Activated CD4-positive, alpha-beta T cell treated with anti-CD3 and anti-CD28 coated beads, Interleukin-2, amount 50 U/mL, for 24 hours (primary cell): ENCODE results near the gene PIK3CG.
A peak's percentile ranks its signal among the peaks of the same experiment; 100 is the strongest.
"Not testable (repeated sequence)": the region's sequence is repeated elsewhere in the genome, so short reads cannot be mapped to it uniquely, and the experiment has no call there.

Experiments used
- DNase-seq, 2 donors: peaks; one replicate each; pipeline ENCODE4 v3.0.0-alpha.2; 2020; ENCODE audit warnings: low read depth in 1 of 2, low spot score in 1 of 2

Gene PIK3CG

DNA sequence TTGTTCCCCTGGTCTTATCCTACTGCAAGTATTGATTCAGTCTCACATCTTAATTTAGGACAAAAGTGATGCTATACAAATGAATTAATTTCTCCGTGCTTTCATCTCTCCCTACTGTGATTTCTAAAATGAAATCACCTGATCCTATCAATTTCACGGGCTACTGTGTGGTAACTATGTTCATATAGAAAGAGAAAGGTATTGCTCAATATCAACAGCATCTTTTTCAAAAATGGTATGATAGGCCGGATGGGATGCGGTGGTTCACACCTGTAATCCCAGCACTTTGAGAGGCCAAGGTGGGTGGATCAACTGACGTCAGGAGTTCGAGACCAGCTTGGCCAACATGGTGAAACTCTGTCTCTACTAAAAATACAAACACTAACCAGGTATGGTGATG is 71.2 kb downstream of the PIK3CG start:
- DNase-seq, result no peak

DNA sequence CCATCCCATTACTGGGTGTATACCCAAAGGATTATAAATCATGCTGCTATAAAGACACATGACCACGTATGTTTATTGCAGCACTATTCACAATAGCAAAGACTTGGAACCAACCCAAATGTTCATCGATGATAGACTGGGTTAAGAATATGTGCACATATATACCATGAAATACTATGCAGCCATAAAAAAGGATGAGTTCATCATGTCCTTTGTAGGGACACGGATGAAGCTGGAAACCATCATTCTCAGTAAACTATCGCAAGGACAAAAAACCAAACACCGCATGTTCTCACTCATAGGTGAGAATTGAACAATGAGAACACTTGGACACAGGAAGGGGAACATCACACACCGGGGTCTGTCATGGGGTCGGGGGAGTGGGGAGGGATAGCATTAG is 73.0 kb downstream of the PIK3CG start:
- DNase-seq, result not testable (repeated sequence)

DNA sequence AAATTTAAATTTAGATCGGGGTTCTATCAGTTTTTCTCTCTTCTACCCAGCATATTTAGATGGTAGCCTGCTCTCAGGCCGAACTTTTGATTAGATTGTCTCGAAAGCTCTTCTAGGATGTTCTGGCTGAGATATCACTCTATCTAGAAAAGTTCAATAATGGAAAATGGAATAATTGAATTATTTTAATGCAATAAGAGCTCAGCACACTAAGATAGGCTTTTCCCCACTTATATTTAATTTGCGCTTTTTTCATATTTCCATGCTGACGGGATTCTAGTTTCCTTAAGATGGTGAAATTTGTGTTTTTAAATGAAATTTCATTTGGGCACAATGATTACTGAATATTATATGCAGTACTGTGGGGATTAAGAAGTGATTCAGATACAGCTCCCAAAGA is 73.7 kb downstream of the PIK3CG start:
- no peak for DNase-seq

DNA sequence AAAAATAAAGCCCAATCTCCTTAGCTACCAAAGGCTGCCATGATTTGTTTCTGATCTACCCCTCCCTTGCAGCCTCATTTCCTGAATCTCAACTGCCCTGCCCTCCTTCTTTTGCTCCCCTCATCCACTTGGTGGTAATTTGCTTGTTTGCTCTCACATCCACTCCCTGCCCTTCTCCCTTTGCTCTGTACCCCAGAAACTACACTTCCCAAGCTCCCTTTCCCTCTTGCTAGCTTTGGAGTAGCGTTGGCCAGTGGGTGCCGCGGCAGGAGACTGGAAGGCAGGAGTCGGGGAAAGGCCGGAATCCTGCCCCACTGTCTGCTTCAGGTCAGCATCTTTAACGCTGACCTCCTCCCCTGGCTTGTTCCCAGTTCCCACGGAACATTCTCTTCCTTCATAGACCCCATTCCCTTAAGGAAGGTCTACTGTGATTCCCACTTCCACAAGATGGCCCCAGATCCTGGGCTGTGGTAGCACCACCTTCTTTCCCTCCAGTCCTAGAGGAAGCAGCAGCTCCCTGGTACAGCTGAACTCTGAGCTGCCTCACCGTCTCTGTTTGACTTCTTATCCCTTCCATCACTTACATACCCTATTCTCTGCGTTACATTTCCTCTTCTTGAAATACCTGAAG is 79.1 kb downstream of the PIK3CG start:
- no peak for DNase-seq

DNA sequence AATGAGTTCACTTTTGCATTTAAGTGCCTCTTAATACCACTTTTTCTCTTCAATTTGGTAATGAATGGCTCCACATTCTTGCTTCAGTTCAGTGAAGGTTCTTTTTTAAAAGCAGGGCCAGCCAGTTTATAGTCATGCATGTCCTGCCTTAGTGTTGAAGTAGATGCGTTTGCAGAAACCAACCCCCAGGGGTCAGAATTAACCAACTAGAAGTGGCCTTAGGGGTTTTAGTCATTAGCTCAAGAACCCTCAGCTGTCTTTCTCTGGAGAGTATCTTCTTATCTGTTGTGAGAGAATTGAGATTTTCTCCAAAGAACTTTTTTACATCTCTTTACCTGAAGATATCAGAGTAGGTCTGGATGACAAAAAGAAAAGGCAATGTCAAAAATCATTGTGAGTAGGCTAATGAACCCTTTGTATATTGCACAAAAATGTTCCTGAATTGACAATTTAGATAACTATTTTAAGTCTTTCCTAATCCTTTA is 82.2 kb downstream of the PIK3CG start:
- peak in 1 of 2 donors; percentile 11 for DNase-seq

DNA sequence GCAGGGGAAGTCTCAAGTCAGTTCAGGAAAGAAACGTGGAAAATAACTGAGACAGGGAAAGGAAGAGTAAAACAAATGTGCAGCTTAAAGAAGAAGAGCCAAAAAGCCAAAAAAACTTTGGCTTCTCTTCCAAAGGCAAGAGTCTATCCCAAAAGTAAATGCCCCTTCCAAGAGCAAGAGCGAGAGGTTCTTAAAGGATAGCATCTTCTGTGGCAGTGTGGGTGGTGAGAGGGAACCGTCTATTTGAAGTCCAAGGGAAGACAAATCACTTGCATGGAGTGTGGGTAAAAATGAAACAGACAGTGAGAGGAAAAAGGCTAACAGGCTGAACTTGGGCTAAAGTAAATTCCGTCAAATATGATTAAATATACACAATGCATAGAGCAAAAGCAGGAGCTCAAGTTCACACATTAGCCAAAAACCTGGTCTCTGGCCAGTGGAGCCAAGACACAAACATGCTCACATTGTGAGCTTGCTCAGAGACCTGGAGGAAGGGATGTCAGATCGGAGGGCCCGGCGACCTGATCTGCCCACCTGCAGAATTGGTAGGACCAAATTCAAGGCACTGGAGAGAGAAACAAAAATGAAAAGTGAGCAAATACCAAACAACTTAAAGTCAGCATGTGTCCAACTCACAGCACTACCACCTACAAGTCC is 87.0 kb downstream of the PIK3CG start:
- DNase-seq, result no peak

DNA sequence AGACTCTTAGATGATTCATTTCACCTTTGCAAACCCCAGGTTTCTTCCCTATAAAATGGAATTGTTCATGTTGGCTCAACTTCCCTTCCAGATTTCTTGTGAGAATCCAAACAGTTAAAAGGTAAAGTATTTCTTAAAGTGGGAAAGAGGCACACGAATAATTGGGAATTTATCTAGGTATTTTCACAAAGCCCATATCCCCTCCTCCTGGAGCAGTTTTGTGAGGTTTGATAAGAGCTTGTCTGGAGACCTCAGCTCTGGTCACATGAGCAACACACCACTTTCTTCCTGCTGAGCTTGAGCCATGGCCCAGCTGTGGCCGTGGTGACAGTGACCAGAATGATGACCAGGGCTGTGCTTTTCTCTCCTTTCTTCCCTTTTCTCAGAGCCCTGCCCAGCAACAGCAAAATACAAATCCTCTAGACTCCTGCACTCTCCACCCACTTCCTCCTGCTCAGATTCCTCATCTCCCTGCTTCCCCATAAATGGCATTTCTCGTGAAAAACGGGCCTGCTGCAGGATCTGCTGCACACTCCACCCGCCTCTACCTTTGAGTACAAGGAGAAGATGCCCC is 87.7 kb downstream of the PIK3CG start:
- no peak for DNase-seq

DNA sequence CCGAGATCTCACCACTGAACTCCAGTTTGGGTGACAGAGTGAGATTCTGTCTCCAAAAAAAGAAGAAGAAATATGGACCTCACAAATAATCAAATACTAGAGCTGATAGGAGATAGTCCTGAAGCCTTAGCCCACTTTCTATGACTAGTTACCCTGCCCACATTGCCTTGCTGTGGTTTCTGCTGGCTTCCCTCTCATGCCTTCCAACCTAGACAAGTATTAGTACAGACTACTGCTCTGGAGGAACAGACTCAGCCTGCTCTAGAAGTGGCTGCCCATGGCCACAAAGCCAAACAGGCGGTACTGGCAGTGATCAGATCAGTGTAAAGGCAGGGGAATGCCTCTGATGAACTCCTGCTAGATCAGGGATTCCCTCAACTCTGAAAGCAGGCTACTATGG is 89.8 kb downstream of the PIK3CG start:
- DNase-seq, result no peak

DNA sequence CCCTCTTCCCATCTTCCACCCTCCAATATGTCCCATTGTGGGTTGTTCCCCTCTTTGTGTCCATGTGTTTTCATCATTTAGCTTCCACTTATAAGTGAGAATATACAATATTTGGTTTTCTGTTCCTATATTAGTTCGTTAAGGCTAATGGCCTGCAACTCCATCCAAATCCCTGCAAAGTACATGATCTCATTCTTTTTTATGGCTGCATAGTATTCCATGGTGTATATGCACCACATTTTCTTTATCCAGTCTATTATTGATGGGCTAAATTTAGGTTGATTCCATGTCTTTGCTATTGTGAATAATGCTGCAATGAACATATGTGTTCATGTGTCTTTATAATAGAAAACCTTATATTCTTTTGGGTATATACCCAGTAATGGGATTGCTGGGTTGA is 90.8 kb downstream of the PIK3CG start:
- not testable (repeated sequence) for DNase-seq
